CD4-positive, alpha-beta memory T cell (primary cell): ENCODE measurements around the gene RAET1G. TPM values are rescaled to one million over a fixed set of nuclear protein-coding genes. Genes with fewer than 3 reads are reported as not detected.

ENCODE experiments used
- CTCF ChIA-PET: fragments of 350-600 bp; sonication (Branson Sonifier 250); formaldehyde crosslinking; loops from one replicate; lab custom pipeline; 2021; ENCODE audit warnings: inconsistent platforms; ENCODE audit not compliant: partially characterized antibody; lab: Charles Lee
- POLR2A ChIA-PET: fragments of 350-600 bp; sonication (Branson Sonifier 250); formaldehyde crosslinking; loops from one replicate; lab custom pipeline; 2021; ENCODE audit not compliant: partially characterized antibody; lab: Charles Lee
- DNase-seq, 5 donors: peaks; one replicate each; pipeline versions ENCODE4 v3.0.0 to v3.0.0-alpha.2; 2020 to 2022; ENCODE audit warnings: mixed read lengths in 1 of 5
- H3K27ac ChIP-seq: one replicate; pipeline ENCODE4 v1.7.0; 2013; ENCODE audit warnings: low read depth, low read length
- H3K27me3 ChIP-seq: 2 replicates; pipeline ENCODE4 v1.7.0; 2013; ENCODE audit warnings: mild to moderate bottlenecking, low read length, moderate library complexity; ENCODE audit not compliant: insufficient read depth
- H3K36me3 ChIP-seq: 2 replicates; pipeline ENCODE4 v1.7.0; 2013; ENCODE audit warnings: mild to moderate bottlenecking, low read length, moderate library complexity; ENCODE audit not compliant: insufficient read depth
- H3K4me1 ChIP-seq: 2 replicates; pipeline ENCODE4 v1.7.0; 2013; ENCODE audit warnings: mild to moderate bottlenecking, low read length, moderate library complexity; ENCODE audit not compliant: insufficient read depth
- H3K4me3 ChIP-seq, 2 donors: one replicate each; pipeline ENCODE4 v1.7.0; 2013; ENCODE audit warnings: low read length in 2 of 2, mild to moderate bottlenecking in 1 of 2
- H3K9me3 ChIP-seq, 2 donors: one replicate each; pipeline ENCODE4 v1.7.0; 2013; ENCODE audit warnings: low read length in 2 of 2, control low read depth in 1 of 2; ENCODE audit not compliant: control insufficient read depth in 1 of 2
- H3K27ac Mint-ChIP-seq, 7 donors: one replicate each; pipeline ENCODE4 v1.8.0; 2020 to 2021; ENCODE audit warnings: mixed read lengths in 7 of 7, mild to moderate bottlenecking in 6 of 7, inconsistent platforms in 3 of 7, moderate library complexity in 3 of 7
- H3K27me3 Mint-ChIP-seq, 2 donors: one replicate each; pipeline ENCODE4 v1.8.0; 2020 to 2021; ENCODE audit warnings: mixed read lengths in 2 of 2
- H3K36me3 Mint-ChIP-seq, 2 donors: one replicate each; pipeline ENCODE4 v1.8.0; 2020 to 2021; ENCODE audit warnings: mixed read lengths in 2 of 2, inconsistent platforms in 1 of 2, mild to moderate bottlenecking in 1 of 2
- H3K4me1 Mint-ChIP-seq, 4 donors: one replicate each; pipeline ENCODE4 v1.8.0; 2020 to 2021; ENCODE audit warnings: mixed read lengths in 4 of 4, mild to moderate bottlenecking in 1 of 4
- H3K4me3 Mint-ChIP-seq, 8 donors: one replicate each; pipeline ENCODE4 v1.8.0; 2020 to 2021; ENCODE audit warnings: mixed read lengths in 8 of 8, mild to moderate bottlenecking in 7 of 8, moderate library complexity in 6 of 8, inconsistent platforms in 3 of 8
- H3K9me3 Mint-ChIP-seq, 8 donors: one replicate each; pipeline ENCODE4 v1.8.0; 2020 to 2021; ENCODE audit warnings: mixed read lengths in 8 of 8, mild to moderate bottlenecking in 5 of 8, inconsistent platforms in 3 of 8, moderate library complexity in 1 of 8
- intact Hi-C: fragments of 100-400 bp; cut with micrococcal nuclease; formaldehyde crosslinking; loops from one replicate; pipeline ENCODE4 v1.15.1; 2023
- polyA plus RNA-seq, 2 donors: library from polyadenylated mRNA; unstranded; fragments of 300-500 nt; fragmentation: Illumina TruSeq; gene quantifications; one replicate each; pipeline ENCODE4 v1.2.3, GENCODE V29; 2021
- total RNA-seq, 2 experiments: library from RNA; stranded (reverse); gene quantifications; one replicate each; pipeline ENCODE4 v1.2.3, GENCODE V29; 2021

RAET1G gene
- total and polyA plus RNA-seq, 4 experiments from 2014 or later: not detected

GRCh38 chr6:149889326-149889725, 33.6 kb downstream of the RAET1G start:
- H3K4me3 Mint-ChIP-seq: no peak overlapping the region
- no peaks in the 10 kb centered on the region for H3K4me1 Mint-ChIP-seq
- Histone ChIP-seq H3K4me1 (no peaks in the 10 kb centered on the region), H3K9me3 (no peaks in the 10 kb centered on the region), H3K27ac (no peak overlapping the region), H3K36me3 (no peaks in the 10 kb centered on the region), H3K27me3 (no peaks in the 10 kb centered on the region), H3K4me3 (no peak overlapping the region)
- peaks cover 5 to 13% of the 10 kb centered on the region in 2 donors for H3K27me3 Mint-ChIP-seq
- no peak overlapping the region for H3K27ac Mint-ChIP-seq
- CTCF ChIA-PET: interaction anchor here (1.1 kb wide), 1 partner anchor 10 kb away, joined by 3 read pairs; no protein-coding TSS in a partner anchor
- no peak for DNase-seq
- H3K36me3 Mint-ChIP-seq: no peaks in the 10 kb centered on the region
- intact Hi-C loops: no loop called here
- no peaks in the 10 kb centered on the region for H3K9me3 Mint-ChIP-seq
- POLR2A ChIA-PET: no interaction called here

GRCh38 chr6:149888659-149889058, 34.3 kb downstream of the RAET1G start:
- no peak for DNase-seq
- ChIA-PET CTCF (interaction anchor here (1.1 kb wide), 1 partner anchor 9 kb away, joined by 3 read pairs; no protein-coding TSS in a partner anchor), POLR2A (no interaction called here)
- Mint-ChIP-seq H3K36me3 (no peaks in the 10 kb centered on the region), H3K4me3 (no peak overlapping the region), H3K27ac (no peak overlapping the region), H3K27me3 (peaks cover 4 to 18% of the 10 kb centered on the region in 2 donors), H3K9me3 (no peaks in the 10 kb centered on the region), H3K4me1 (no peaks in the 10 kb centered on the region)
- Histone ChIP-seq H3K4me1 (no peaks in the 10 kb centered on the region), H3K27ac (no peak overlapping the region), H3K4me3 (no peak overlapping the region), H3K27me3 (no peaks in the 10 kb centered on the region), H3K9me3 (no peaks in the 10 kb centered on the region), H3K36me3 (no peaks in the 10 kb centered on the region)
- intact Hi-C loops: no loop called here

GRCh38 chr6:149888093-149888492, 34.8 kb downstream of the RAET1G start:
- Histone ChIP-seq H3K27ac (no peak overlapping the region), H3K4me3 (no peak overlapping the region), H3K27me3 (no peaks in the 10 kb centered on the region), H3K36me3 (no peaks in the 10 kb centered on the region), H3K9me3 (no peaks in the 10 kb centered on the region), H3K4me1 (no peaks in the 10 kb centered on the region)
- ChIA-PET POLR2A (no interaction called here), CTCF (interaction anchor here (1.1 kb wide), 1 partner anchor 8 kb away, joined by 3 read pairs; no protein-coding TSS in a partner anchor)
- intact Hi-C loops: no loop called here
- H3K9me3 Mint-ChIP-seq: no peaks in the 10 kb centered on the region
- H3K4me1 Mint-ChIP-seq: no peaks in the 10 kb centered on the region
- H3K4me3 Mint-ChIP-seq: no peak overlapping the region
- no peak overlapping the region for H3K27ac Mint-ChIP-seq
- DNase-seq: no peak
- no peaks in the 10 kb centered on the region for H3K36me3 Mint-ChIP-seq
- H3K27me3 Mint-ChIP-seq: peaks cover 4 to 20% of the 10 kb centered on the region in 2 donors

GRCh38 chr6:149887343-149887742, 35.6 kb downstream of the RAET1G start:
- Histone ChIP-seq H3K9me3 (no peaks in the 10 kb centered on the region), H3K27me3 (no peaks in the 10 kb centered on the region), H3K4me3 (no peak overlapping the region), H3K27ac (no peak overlapping the region), H3K4me1 (no peaks in the 10 kb centered on the region), H3K36me3 (no peaks in the 10 kb centered on the region)
- DNase-seq: no peak
- ChIA-PET CTCF (no interaction called here), POLR2A (no interaction called here)
- Mint-ChIP-seq H3K36me3 (no peaks in the 10 kb centered on the region), H3K4me3 (no peak overlapping the region), H3K4me1 (no peaks in the 10 kb centered on the region), H3K27me3 (peaks cover 4 to 20% of the 10 kb centered on the region in 2 donors), H3K9me3 (no peaks in the 10 kb centered on the region), H3K27ac (no peak overlapping the region)
- intact Hi-C loops: no loop called here

- H3K36me3 ChIP-seq: no peaks in the 10 kb centered on the region
- no peaks in the 10 kb centered on the region for H3K9me3 ChIP-seq
- ChIA-PET CTCF (no interaction called here), POLR2A (no interaction called here)
- no peaks in the 10 kb centered on the region for H3K4me1 ChIP-seq
- DNase-seq: no peak
- H3K27me3 ChIP-seq: no peaks in the 10 kb centered on the region
- intact Hi-C loops: no loop called here
- Mint-ChIP-seq H3K27me3 (peaks cover 8 to 26% of the 10 kb centered on the region in 2 donors), H3K4me1 (no peaks in the 10 kb centered on the region), H3K4me3 (no peak overlapping the region), H3K27ac (no peak overlapping the region), H3K36me3 (no peaks in the 10 kb centered on the region), H3K9me3 (no peaks in the 10 kb centered on the region)
- H3K27ac ChIP-seq: no peak overlapping the region
- no peak overlapping the region for H3K4me3 ChIP-seq
Observed at GRCh38 chr6:149885888-149886287, 37.0 kb downstream of the RAET1G start.

GRCh38 chr6:149884617-149885016, 38.3 kb downstream of the RAET1G start:
- intact Hi-C loops: no loop called here
- Histone ChIP-seq H3K9me3 (no peaks in the 10 kb centered on the region), H3K27me3 (peaks cover 5% of the 10 kb centered on the region), H3K27ac (no peak overlapping the region), H3K36me3 (no peaks in the 10 kb centered on the region), H3K4me1 (no peaks in the 10 kb centered on the region), H3K4me3 (no peak overlapping the region)
- CTCF ChIA-PET: no interaction called here
- Mint-ChIP-seq H3K9me3 (no peaks in the 10 kb centered on the region), H3K4me3 (no peak overlapping the region), H3K27me3 (peaks cover 15 to 37% of the 10 kb centered on the region in 2 donors), H3K27ac (no peak overlapping the region), H3K36me3 (no peaks in the 10 kb centered on the region), H3K4me1 (no peaks in the 10 kb centered on the region)
- POLR2A ChIA-PET: no interaction called here
- no peak for DNase-seq

- POLR2A ChIA-PET: no interaction called here
- Mint-ChIP-seq H3K4me1 (no peaks in the 10 kb centered on the region), H3K4me3 (no peak overlapping the region), H3K36me3 (no peaks in the 10 kb centered on the region), H3K27me3 (peaks cover 17 to 39% of the 10 kb centered on the region in 2 donors), H3K9me3 (no peaks in the 10 kb centered on the region), H3K27ac (no peak overlapping the region)
- Histone ChIP-seq H3K27ac (no peak overlapping the region), H3K36me3 (no peaks in the 10 kb centered on the region), H3K27me3 (peaks cover 5% of the 10 kb centered on the region), H3K4me3 (no peak overlapping the region), H3K9me3 (no peaks in the 10 kb centered on the region), H3K4me1 (no peaks in the 10 kb centered on the region)
- no peak for DNase-seq
- CTCF ChIA-PET: no interaction called here
- intact Hi-C loops: no loop called here
Observed at GRCh38 chr6:149884215-149884614, 38.7 kb downstream of the RAET1G start.

GRCh38 chr6:149881860-149882259, 41.1 kb downstream of the RAET1G start:
- Mint-ChIP-seq H3K9me3 (peaks cover 0 to 2% (median 0%) of the 10 kb centered on the region in 8 donors), H3K36me3 (no peaks in the 10 kb centered on the region), H3K4me3 (no peak overlapping the region), H3K27me3 (peaks cover 28 to 47% of the 10 kb centered on the region in 2 donors), H3K27ac (no peak overlapping the region), H3K4me1 (no peaks in the 10 kb centered on the region)
- Histone ChIP-seq H3K27me3 (peaks cover 5% of the 10 kb centered on the region), H3K4me3 (no peak overlapping the region), H3K4me1 (no peaks in the 10 kb centered on the region), H3K9me3 (no peaks in the 10 kb centered on the region), H3K27ac (no peak overlapping the region), H3K36me3 (no peaks in the 10 kb centered on the region)
- ChIA-PET POLR2A (no interaction called here), CTCF (interaction anchor here (1.4 kb wide), 1 partner anchor 30 kb away, joined by 6 read pairs; no protein-coding TSS in a partner anchor)
- no peak for DNase-seq
- intact Hi-C loops: no loop called here
